Keratinocyte (primary cell): ENCODE data around the gene ADAT3.

ENCODE experiments used
- EZH2 ChIP-seq: IDR thresholded peaks from one replicate; pipeline ENCODE4 v1.6.1; 2012; ENCODE audit warnings: inconsistent platforms, mild to moderate bottlenecking, low read length, moderate library complexity
- TF ChIP-seq, protein P1 (sequence below), 3 experiments: IDR thresholded peaks in 1 of 3; conservative IDR thresholded peaks in 1 of 3; optimal IDR thresholded peaks in 1 of 3; 2 replicates in 2 of 3; 3 replicates in 1 of 3; pipeline versions ENCODE3 to v1.5.1; 2011; ENCODE audit warnings: low read length in 3 of 3, mild to moderate bottlenecking in 3 of 3, moderate library complexity in 2 of 3, control low read depth in 1 of 3, inconsistent platforms in 1 of 3; ENCODE audit not compliant: insufficient read depth in 2 of 3; ENCODE audit errors: extremely low read depth in 1 of 3

DNA sequence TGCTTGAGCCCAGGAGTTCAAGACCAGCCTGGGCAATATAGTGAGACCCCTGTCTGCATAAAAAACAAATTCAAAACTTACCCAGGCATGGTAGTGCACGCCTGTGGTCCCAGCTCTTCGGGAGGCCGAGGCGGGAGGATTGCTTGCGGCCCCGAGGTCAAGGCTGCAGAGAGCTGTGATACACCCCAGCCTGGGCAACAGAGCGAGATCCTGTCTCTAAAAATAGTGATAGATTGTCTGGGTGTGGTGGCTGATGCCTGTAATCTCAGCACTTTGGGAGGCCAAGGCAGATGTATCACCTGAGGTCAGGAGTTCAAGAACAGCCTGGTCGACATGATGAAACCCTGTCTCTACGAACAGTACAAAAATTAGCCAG is 37.9 kb upstream of the ADAT3 start:
- TF ChIP-seq, protein P1, sequence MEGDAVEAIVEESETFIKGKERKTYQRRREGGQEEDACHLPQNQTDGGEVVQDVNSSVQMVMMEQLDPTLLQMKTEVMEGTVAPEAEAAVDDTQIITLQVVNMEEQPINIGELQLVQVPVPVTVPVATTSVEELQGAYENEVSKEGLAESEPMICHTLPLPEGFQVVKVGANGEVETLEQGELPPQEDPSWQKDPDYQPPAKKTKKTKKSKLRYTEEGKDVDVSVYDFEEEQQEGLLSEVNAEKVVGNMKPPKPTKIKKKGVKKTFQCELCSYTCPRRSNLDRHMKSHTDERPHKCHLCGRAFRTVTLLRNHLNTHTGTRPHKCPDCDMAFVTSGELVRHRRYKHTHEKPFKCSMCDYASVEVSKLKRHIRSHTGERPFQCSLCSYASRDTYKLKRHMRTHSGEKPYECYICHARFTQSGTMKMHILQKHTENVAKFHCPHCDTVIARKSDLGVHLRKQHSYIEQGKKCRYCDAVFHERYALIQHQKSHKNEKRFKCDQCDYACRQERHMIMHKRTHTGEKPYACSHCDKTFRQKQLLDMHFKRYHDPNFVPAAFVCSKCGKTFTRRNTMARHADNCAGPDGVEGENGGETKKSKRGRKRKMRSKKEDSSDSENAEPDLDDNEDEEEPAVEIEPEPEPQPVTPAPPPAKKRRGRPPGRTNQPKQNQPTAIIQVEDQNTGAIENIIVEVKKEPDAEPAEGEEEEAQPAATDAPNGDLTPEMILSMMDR (optimal IDR thresholded peaks at IDR 0.05 in 1 of 3, IDR thresholded peaks at IDR 0.05 in 1 of 3, conservative IDR thresholded peaks at IDR 0.05 in 1 of 3; ENCODE audit: extremely low read depth in 1 of 3, insufficient read depth in 2 of 3, low read length in 3 of 3): no peak
- no peak for TF ChIP-seq EZH2
